Lower leg skin (tissue), 3 donors: ENCODE measurements around the gene GHRHR.

Source experiments
- CTCF ChIP-seq, 3 donors: fragments of 450-650 bp; IDR thresholded peaks; one replicate each; pipeline ENCODE4 v1.5.1; 2016; ENCODE audit warnings: antibody characterized with exemption in 3 of 3, mild to moderate bottlenecking in 3 of 3, moderate library complexity in 2 of 3
- POLR2A ChIP-seq, 2 donors: fragments of 450-650 bp; IDR thresholded peaks; one replicate each; pipeline ENCODE4 v1.6.1; 2016 to 2017; ENCODE audit warnings: antibody characterized with exemption in 2 of 2, mild to moderate bottlenecking in 1 of 2, moderate library complexity in 1 of 2

GRCh38 chr7:30970594-30971094 lies 6.9 kb downstream of the GHRHR start:
- TF ChIP-seq CTCF (IDR thresholded peaks at IDR 0.05) (no peak), POLR2A (IDR thresholded peaks at IDR 0.05) (no peak)
